Thyroid gland (tissue), 4 donors: ENCODE data around the gene ZNF593OS. TPM values are rescaled to one million over a fixed set of nuclear protein-coding genes. Genes with fewer than 3 reads are reported as not detected.
A peak's percentile ranks its signal among the peaks of the same experiment; 100 is the strongest.

ENCODE experiments used
- DNase-seq, 2 donors: peaks; one replicate each; pipeline ENCODE4 v3.0.0-alpha.2; 2019
- H3K27ac ChIP-seq, 3 donors: fragments of 200-600 bp; sonication (generic); 1 replicate in 2 of 3; 2 replicates in 1 of 3; pipeline ENCODE4 v1.5.1; 2016 to 2019; ENCODE audit warnings: mild to moderate bottlenecking in 1 of 3, moderate library complexity in 1 of 3
- H3K27me3 ChIP-seq: fragments of 200-600 bp; sonication (generic); one replicate; pipeline ENCODE4 v1.5.1; 2019
- H3K36me3 ChIP-seq, 2 donors: fragments of 200-600 bp; sonication (generic); one replicate each; pipeline ENCODE4 v1.5.1; 2016 to 2019
- H3K4me1 ChIP-seq, 2 donors: fragments of 200-600 bp; sonication (generic); one replicate each; pipeline ENCODE4 v1.5.1; 2017 to 2019
- H3K4me3 ChIP-seq, 3 donors: fragments of 200-600 bp; sonication (generic); replicated peaks in 1 of 3; 1 replicate in 2 of 3; 2 replicates in 1 of 3; pipeline ENCODE4 v1.5.1; 2016; ENCODE audit warnings: mild to moderate bottlenecking in 1 of 3
- H3K9me3 ChIP-seq: fragments of 200-600 bp; sonication (generic); one replicate; pipeline ENCODE4 v1.5.1; 2017
- CTCF ChIP-seq, 6 experiments: fragments of 200-600 bp in 3 of 6; fragments of 450-650 bp in 3 of 6; sonication (generic) in 3 of 6; IDR thresholded peaks; one replicate each; pipeline ENCODE4 v1.5.1; 2016 to 2019; ENCODE audit warnings: antibody characterized with exemption in 6 of 6, mild to moderate bottlenecking in 2 of 6, inconsistent platforms in 1 of 6, moderate library complexity in 1 of 6
- POLR2A ChIP-seq, 2 donors: fragments of 450-650 bp; IDR thresholded peaks; one replicate each; pipeline ENCODE4 v1.6.1; 2017; ENCODE audit warnings: antibody characterized with exemption in 2 of 2, mild to moderate bottlenecking in 2 of 2, moderate library complexity in 1 of 2
- WGBS, 2 donors: methylation state at CpG; one replicate each; pipeline ENCODE4 v1.1.5; 2017; 5-methylcytosine and 5-hydroxymethylcytosine counted together
- intact Hi-C: fragments of 100-400 bp; cut with DNase I; formaldehyde crosslinking; loops from one replicate; pipeline ENCODE4 v1.15.1; 2023
- total RNA-seq, 4 donors: library from RNA; depleted of rRNA; stranded (reverse); fragments of >200 nt; gene quantifications; one replicate each; pipeline ENCODE4 v1.2.3, GENCODE V29; 2016

Gene ZNF593OS
- total RNA-seq, 4 donors from 2014 or later, result 0.33 TPM; not detected in 3

DNA sequence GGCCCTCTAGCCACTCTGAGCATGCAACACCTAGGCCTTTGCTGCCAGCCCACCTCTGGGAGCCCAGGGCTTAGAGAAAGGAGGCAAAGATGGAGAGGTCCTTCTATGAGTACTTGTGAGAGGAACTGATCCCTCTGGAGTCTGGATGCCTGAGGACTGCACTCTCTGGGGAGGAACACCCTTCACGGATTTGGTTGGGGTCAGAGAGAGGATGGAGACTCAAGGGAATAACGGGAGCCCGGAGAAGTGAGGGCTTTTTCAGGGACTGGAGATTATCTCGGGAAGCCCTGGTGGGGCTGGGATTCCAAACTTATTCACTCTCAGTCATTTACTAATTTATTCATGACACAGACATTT, 2.5 kb downstream of the ZNF593OS start:
- Histone ChIP-seq H3K9me3 (no peaks in the 10 kb centered on the region), H3K27ac (peak overlapping the region in 2 of 3 donors; percentile 50 to 61), H3K4me3 (no peak overlapping the region), H3K4me1 (peaks cover 11 to 23% of the 10 kb centered on the region in 2 donors), H3K36me3 (no peaks in the 10 kb centered on the region), H3K27me3 (no peaks in the 10 kb centered on the region)
- TF ChIP-seq POLR2A (IDR thresholded peaks at IDR 0.05) (no peak), CTCF (IDR thresholded peaks at IDR 0.05) (no peak)
- intact Hi-C loops, result no loop called here
- no peak for DNase-seq
- 53 to 62% methylated on average over 4 of the region's 4 CpGs for WGBS, 2 donors

DNA sequence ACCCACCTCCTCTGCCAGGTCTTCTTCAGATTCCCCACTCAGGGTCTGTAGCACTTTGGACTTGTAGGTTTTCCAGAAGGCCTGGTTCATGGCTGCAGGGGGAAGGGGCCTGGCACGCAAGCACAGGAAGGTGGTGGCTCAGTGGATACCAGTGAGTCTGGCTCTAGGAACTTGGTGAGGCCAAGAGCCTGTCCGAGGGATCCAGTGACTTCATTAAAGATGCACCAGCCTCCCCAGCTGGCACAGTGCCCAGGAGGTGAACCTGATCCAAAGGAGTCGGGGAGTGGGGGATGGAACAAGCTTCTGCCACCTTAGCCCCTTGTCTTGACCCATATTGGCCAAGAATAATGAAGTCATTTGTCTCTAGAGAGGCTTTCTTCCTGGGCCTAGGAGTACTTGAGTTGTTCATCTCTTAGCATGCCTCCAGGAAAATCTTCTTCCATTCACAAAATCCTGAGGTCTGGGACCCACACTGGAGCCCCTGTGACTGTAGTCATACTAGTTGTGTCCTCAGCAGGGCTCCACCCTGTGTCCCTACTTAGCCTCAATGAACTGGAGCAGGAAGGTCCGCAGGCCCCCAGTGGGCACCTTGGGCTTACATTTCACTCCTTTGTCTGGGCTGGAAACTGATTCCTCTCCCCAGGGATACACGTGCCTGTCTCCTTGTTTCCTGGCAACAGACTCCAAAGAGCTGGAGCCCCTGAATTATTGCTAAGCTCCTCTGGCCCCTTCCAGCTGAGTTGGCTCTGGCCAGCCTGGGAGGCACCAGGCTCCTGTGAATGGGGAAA, 3.0 kb downstream of the ZNF593OS start, which contains the start of gene C1orf232:
Gene C1orf232, minus strand, starts transcription at position 554 of the 788 bp plus-strand sequence. Its CDS starts 464 bp downstream, at position 90.
- WGBS, 2 donors, result 59 to 83% methylated on average over 3 to 4 of the region's 5 CpGs
- Histone ChIP-seq H3K4me3 (peak within 1 kb of the TSS; percentile 56 to 81 (median 58)), H3K36me3 (no peaks in the 10 kb centered on the region), H3K27ac (peak within 1 kb of the TSS; percentile 39 to 61 (median 50)), H3K4me1 (peaks cover 16 to 23% of the 10 kb centered on the region in 2 donors), H3K9me3 (no peaks in the 10 kb centered on the region), H3K27me3 (no peaks in the 10 kb centered on the region)
- TF ChIP-seq POLR2A (IDR thresholded peaks at IDR 0.05) (no peak), CTCF (IDR thresholded peaks at IDR 0.05) (no peak)
- DNase-seq, result peak; percentile 21 to 30
- intact Hi-C loops, result no loop called here

- intact Hi-C loops, result no loop called here
- no peak for DNase-seq
- H3K27me3 ChIP-seq, result no peaks in the 10 kb centered on the region
- no peaks in the 10 kb centered on the region for H3K9me3 ChIP-seq
- no peak overlapping the region for H3K27ac ChIP-seq
- 83 to 91% methylated on average over 4 of the region's 4 CpGs for WGBS, 2 donors
- no peak overlapping the region for H3K4me3 ChIP-seq
- H3K36me3 ChIP-seq, result no peaks in the 10 kb centered on the region
- peaks cover 16 to 28% of the 10 kb centered on the region in 2 donors for H3K4me1 ChIP-seq
- TF ChIP-seq POLR2A (IDR thresholded peaks at IDR 0.05) (no peak), CTCF (IDR thresholded peaks at IDR 0.05) (no peak)
Observed at GRCh38 chr1:26166719-26167281, 4.8 kb downstream of the ZNF593OS start.

- WGBS, 2 donors, result 74 to 78% methylated on average over 19 of the region's 19 CpGs
- Histone ChIP-seq H3K27me3 (no peaks in the 10 kb centered on the region), H3K36me3 (no peaks in the 10 kb centered on the region), H3K4me3 (no peak overlapping the region), H3K9me3 (no peaks in the 10 kb centered on the region), H3K4me1 (peaks cover 13 to 24% of the 10 kb centered on the region in 2 donors), H3K27ac (peak overlapping the region; percentile 15 to 50 (median 44))
- intact Hi-C loops, result loop anchor here (5.0 kb wide), 1 partner anchor 58 kb away; no protein-coding TSS in a partner anchor
- no peak for TF ChIP-seq CTCF (IDR thresholded peaks at IDR 0.05)
- no peak for TF ChIP-seq POLR2A (IDR thresholded peaks at IDR 0.05)
- peak; percentile 30 to 32 for DNase-seq
Observed at GRCh38 chr1:26164861-26165842, 6.5 kb downstream of the ZNF593OS start.
